GM12864 (cell line): ENCODE measurements around the gene NES.
A peak's percentile ranks its signal among the peaks of the same experiment; 100 is the strongest.

Experiments used
- DNase-seq: peaks from one replicate; pipeline ENCODE4 v3.0.0-alpha.2; 2011; ENCODE audit warnings: low read depth
- H3K4me3 ChIP-seq: 2 replicates; pipeline ENCODE4 v1.5.1; 2011; ENCODE audit warnings: mild to moderate bottlenecking, low read depth, low read length, control low read depth
- TF ChIP-seq, protein P1 (sequence below): IDR thresholded peaks from 2 replicates; pipeline ENCODE4 v1.5.1; 2011; ENCODE audit warnings: low read depth, mild to moderate bottlenecking, moderate library complexity, low read length, control low read depth, inconsistent platforms; ENCODE audit errors: missing control alignments

Gene NES

DNA sequence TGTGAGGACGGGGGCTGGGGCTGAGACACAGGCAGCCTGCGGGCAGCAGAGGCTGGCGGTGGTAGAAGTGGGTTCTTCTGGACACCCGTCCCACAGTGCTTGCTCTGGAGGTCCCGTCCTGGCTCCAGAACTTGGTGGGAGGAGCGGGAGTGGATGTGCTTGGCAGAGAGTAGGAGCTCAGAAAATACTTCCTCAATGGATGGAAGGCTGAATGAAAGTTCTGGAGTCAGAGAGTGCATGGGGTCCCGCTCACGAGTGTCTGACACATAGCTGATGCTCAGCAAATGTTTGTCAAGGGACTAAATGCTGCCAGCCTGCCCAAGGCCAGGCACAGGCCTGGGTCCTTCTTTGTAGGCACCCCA, 13.4 kb upstream of the NES start:
- no peak overlapping the region for H3K4me3 ChIP-seq
- TF ChIP-seq, protein P1, sequence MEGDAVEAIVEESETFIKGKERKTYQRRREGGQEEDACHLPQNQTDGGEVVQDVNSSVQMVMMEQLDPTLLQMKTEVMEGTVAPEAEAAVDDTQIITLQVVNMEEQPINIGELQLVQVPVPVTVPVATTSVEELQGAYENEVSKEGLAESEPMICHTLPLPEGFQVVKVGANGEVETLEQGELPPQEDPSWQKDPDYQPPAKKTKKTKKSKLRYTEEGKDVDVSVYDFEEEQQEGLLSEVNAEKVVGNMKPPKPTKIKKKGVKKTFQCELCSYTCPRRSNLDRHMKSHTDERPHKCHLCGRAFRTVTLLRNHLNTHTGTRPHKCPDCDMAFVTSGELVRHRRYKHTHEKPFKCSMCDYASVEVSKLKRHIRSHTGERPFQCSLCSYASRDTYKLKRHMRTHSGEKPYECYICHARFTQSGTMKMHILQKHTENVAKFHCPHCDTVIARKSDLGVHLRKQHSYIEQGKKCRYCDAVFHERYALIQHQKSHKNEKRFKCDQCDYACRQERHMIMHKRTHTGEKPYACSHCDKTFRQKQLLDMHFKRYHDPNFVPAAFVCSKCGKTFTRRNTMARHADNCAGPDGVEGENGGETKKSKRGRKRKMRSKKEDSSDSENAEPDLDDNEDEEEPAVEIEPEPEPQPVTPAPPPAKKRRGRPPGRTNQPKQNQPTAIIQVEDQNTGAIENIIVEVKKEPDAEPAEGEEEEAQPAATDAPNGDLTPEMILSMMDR: no peak
- DNase-seq: no peak

DNA sequence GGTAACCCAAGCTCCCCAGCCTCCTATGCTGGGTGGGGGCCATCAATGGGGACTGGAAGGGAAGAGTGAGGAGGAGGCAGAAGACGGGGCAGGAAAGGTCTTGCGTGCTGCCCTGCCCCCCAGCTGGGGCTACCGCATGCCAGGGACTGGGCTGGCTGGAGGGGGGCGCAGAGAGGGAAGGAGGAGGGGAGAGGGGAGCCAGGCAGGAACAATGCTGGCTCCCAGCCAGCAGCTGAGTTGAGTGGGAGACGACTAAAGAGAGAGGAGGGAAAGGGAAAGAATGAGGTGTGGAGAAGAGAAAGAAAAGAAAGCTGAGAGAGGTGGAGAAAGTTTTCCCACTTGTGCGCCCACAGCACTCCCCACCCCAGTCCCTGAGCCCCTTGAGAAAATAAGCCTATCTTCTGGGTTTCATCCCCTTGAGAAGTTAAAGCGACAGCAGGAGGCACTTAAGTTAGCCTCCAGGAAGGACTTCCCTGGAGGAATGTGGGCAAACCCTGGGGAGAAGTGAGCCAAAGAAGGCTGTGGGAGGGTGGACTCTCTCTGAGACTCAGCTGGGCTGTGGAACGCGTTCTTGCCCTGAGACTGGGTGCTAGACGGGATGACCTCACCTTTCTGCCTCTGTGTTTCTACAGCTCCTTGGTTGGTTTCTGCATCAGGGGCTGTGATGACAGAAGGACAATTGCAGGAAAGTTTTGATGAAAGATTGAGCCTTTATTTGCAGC, 12.9 kb upstream of the NES start:
- TF ChIP-seq, protein P1: no peak
- H3K4me3 ChIP-seq: no peak overlapping the region
- no peak for DNase-seq

DNA sequence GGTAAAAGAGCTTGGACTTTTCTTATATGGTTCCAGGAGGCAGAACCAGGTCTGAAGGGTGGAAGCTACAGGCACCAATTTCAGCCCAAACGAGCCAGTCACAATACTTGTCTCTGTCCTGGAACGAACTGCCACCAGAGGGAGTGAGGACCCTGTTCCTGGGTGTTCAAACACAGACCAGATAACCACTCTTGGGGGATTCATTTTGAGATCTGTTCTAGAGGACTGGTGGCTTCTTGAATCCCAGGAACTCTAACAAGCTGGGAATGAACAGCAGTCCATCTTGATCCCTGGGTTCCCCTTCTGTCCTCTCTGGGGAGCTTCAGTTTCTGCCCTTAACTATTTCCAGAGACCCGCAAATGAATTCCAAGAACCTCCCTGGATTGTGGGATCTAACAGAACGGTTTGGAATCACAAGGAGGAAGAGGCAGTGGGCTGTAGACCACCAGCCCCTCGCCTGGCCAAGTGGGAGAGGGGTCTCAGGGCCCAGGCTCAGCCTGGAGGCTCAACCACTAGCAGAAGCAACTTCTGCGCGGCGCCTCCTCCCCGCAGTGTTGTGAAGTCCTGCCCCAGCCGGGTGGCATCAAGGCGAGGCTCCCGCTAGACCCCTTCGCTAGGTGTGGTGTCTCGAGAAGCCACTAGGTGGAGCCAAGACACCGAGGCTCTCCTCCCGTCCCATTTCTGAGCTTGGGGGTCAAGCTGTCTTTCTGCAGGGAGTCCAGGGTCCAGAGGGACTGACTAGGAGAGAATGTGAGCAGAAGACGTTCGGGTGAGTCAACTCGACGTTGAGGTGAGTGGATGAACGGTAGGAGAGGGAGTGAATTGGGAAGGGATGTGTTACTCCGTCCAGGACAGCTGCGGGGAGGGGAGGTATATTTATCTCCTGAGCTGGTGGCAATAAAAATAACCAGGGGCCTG, 12.1 kb upstream of the NES start:
- DNase-seq: peak; percentile 15
- TF ChIP-seq, protein P1: peak; percentile 96
- no peak overlapping the region for H3K4me3 ChIP-seq

DNA sequence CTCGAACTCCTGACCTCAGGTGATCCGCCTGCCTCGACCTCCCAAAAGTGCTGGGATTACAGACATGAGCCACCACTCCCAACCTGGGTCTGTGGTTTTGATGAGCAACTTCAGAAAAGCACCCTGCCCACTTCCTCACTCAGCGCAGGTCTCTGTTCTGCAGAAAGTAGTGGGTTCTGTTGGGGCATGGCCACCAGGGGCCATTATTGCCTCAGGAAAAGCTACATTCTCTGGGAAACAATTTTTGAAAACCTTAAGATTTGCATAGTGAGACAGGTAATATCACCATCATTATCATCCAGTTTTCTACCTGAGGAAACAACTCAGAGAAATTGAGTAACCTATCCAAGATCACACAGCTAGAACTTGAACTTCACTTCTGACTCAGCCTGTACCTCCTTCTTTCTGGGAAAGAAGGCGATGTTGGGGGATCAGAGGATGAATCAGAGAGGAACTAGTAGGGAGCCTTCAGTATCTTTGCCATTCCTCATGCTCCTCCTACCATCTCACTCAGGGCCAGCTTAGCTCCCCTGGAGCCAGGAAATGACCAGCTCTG, 7.1 kb upstream of the NES start:
- no peak for DNase-seq
- no peak overlapping the region for H3K4me3 ChIP-seq
- TF ChIP-seq, protein P1: no peak

DNA sequence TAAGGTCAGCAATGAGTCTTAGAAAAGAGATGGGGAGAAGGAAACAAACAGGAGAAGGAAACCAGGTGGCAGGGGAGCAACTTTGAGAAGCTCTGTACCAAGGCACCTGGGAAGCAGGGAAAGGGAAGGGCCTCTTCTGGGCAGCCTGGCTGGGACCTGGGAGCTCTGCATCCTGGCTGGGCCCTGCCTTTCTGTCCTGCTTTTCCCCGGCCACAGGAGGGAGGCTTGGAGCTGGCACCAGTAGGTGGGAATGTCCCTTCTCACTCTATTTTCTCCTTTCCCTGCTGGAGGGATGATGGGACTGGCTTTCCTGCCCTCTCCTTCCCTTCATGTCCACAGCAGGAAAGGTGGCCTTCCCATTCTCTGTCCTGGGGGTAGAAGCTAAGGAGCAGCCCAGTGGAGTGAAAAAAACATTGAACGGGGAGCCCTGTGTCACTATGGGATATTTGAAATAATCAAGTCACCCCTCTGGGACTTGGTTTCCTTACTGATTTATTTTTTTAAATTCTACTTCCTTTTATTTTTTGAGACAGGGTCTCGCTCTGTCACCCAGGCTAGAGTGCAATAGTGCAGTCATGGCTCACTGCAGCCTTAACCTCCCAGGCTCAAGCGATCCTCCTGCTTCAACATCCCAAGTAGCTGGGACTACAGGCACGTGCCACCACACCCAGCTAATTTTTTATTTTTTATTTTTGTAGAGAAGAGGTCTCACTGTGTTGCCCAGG, 5.1 kb upstream of the NES start:
- H3K4me3 ChIP-seq: no peak overlapping the region
- DNase-seq: no peak
- TF ChIP-seq, protein P1: no peak

DNA sequence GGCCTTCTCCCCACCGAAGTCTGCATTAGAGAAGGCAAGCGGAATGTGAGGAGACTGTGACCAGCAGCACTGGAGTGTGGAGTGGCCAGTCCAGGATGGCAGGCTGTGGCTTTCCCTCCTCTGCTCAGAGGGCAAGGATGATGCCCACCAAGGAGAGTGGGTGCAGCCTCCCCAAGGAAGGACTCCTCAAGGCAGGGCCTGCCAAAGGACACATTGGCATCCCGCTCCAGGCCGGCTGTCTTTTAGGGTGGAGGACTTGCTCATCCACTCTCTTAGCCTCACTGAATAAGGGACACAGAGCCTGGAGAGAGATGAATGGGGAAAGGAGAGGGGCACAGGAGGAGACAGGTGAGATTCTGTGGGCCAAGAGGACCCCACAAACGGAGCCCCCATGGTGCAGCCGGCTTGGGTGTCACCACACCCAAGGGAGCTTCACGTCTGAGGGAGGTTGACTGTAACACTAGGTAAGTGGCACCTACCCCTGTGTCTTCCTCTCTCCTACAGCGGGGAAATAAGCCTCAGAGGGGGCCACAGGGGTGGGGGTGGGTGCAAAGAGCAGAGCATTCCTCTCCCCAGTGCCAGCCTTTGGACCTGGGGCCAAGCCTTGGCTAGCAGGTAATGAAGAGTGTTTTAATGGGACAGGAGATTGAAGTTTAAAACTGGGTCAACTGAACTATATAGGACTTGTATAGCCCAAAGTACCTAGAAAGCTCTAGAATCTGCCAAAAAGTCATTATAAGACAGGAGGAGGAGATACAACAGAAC, 4.2 kb upstream of the NES start:
- TF ChIP-seq, protein P1: no peak

More for the DNA sequence above, 4.2 kb upstream of the NES start:
- DNase-seq: no peak
- no peak overlapping the region for H3K4me3 ChIP-seq
